Fibroblast of the aortic adventitia (primary cell): ENCODE results near the gene FAM168A. TPM values are rescaled to one million over a fixed set of nuclear protein-coding genes. Genes with fewer than 3 reads are reported as not detected.

Experiments used
- DNase-seq: peaks from one replicate; pipeline ENCODE4 v3.0.0-alpha.2; 2010; ENCODE audit warnings: low read depth
- H3K4me3 ChIP-seq: 2 replicates; pipeline ENCODE4 v1.5.1; 2011; ENCODE audit warnings: low read depth, mild to moderate bottlenecking, control low read depth, low read length, moderate library complexity
- CTCF ChIP-seq: IDR thresholded peaks from 2 replicates; pipeline ENCODE4 v1.5.1; 2011; ENCODE audit warnings: mild to moderate bottlenecking, low read length, control low read depth, inconsistent platforms; ENCODE audit not compliant: insufficient read depth
- total RNA-seq: library from RNA; depleted of rRNA; stranded (reverse); fragments of >200 nt; gene quantifications from 2 replicates; pipeline ENCODE4 v1.2.3, GENCODE V29; 2012; ENCODE audit warnings: low replicate concordance

The FAM168A gene
- total RNA-seq, 1 donor, result 40.0 TPM

GRCh38 chr11:73382183-73382582 is 215.7 kb downstream of the FAM168A start:
- DNase-seq, result no peak
- no peak overlapping the region for H3K4me3 ChIP-seq
- TF ChIP-seq CTCF, result no peak

- TF ChIP-seq CTCF, result no peak
- no peak overlapping the region for H3K4me3 ChIP-seq
- no peak for DNase-seq
These were observed 216.3 kb downstream of the FAM168A start for GRCh38 chr11:73381589-73381988.

GRCh38 chr11:73380897-73381410 is 217.0 kb downstream of the FAM168A start:
- no peak for TF ChIP-seq CTCF
- no peak for DNase-seq
- no peak overlapping the region for H3K4me3 ChIP-seq

- H3K4me3 ChIP-seq, result no peak overlapping the region
- no peak for TF ChIP-seq CTCF
- no peak for DNase-seq
These were observed 217.6 kb downstream of the FAM168A start for GRCh38 chr11:73380331-73380730.

GRCh38 chr11:73379189-73379880 is 218.6 kb downstream of the FAM168A start:
- DNase-seq, result no peak
- no peak overlapping the region for H3K4me3 ChIP-seq
- no peak for TF ChIP-seq CTCF

- H3K4me3 ChIP-seq, result peak overlapping the region; percentile 82
- TF ChIP-seq CTCF, result no peak
- DNase-seq, result peak; percentile 59
These were observed 220.9 kb downstream of the FAM168A start for GRCh38 chr11:73376803-73377629.
